ENCODE measurements around the gene SNCG. TPM values are rescaled to one million over a fixed set of nuclear protein-coding genes. Genes with fewer than 3 reads are reported as not detected.

The SNCG gene
- polyA plus RNA-seq, 1 donor from 2014 or later: 6.1 TPM

DNA sequence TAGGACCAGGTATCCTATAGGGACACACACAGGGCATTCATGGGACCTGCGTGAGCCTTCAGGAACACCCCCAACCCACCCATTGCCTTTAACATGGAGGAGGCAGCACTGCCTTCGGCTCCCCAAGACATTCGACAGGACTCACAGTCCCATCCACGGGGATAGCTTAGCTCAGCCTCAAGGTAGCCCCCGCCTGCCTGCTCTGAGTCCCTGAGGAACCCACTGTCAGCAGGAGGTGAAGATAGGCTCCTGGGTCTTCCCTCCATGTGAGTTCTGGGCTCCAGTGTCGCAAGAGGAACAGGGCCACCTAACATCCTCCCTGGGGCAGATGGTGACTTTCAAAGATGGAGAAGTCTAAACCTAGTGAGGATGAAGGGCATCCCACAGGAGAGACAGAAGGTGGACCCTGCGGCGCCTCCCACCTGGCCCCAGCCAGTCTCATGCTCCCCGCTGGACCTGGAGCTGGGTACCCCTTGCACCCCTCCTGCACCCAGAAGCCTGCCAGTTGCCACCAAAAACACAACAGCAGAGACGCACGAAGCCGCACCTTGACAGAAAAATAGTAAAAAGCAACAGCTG lies 5.0 kb downstream of the SNCG start:
- Histone ChIP-seq H3K9ac (ENCODE audit: low read length) (no peak overlapping the region), H4K20me1 (ENCODE audit: insufficient read depth) (no peaks in the 10 kb centered on the region), H3K36me3 (ENCODE audit: insufficient read depth, low read length) (no peaks in the 10 kb centered on the region), H3K9me2 (ENCODE audit: insufficient read depth, low read length) (no peaks in the 10 kb centered on the region), H3K27me3 (ENCODE audit: insufficient read depth, low read depth, low read length) (no peaks in the 10 kb centered on the region), H3F3A (ENCODE audit: insufficient read depth, low read length, poor library complexity, severe bottlenecking) (no peaks in the 10 kb centered on the region), H3K4me2 (ENCODE audit: low read length) (no peak overlapping the region), H2AFZ (ENCODE audit: low read depth, low read length) (no peak overlapping the region), H3K27ac (ENCODE audit: low read length) (no peak overlapping the region), H3K79me2 (replicated peaks; ENCODE audit: insufficient read depth, low read length) (no peaks in the 10 kb centered on the region), H3K4me3 (ENCODE audit: low read length) (no peak overlapping the region), H3K9me3 (ENCODE audit: low read length) (no peaks in the 10 kb centered on the region)
- TF ChIP-seq POLR2AphosphoS5 (IDR thresholded peaks at IDR 0.05): no peak
- TF ChIP-seq RAD21 (conservative IDR thresholded peaks at IDR 0.05): no peak
- TF ChIP-seq EZH2 (IDR thresholded peaks at IDR 0.05; ENCODE audit: borderline replicate concordance, insufficient read depth, low read length, poor library complexity, severe bottlenecking): no peak
- TF ChIP-seq TAF1 (IDR thresholded peaks at IDR 0.05; ENCODE audit: low read depth): no peak
- TF ChIP-seq, protein P1, sequence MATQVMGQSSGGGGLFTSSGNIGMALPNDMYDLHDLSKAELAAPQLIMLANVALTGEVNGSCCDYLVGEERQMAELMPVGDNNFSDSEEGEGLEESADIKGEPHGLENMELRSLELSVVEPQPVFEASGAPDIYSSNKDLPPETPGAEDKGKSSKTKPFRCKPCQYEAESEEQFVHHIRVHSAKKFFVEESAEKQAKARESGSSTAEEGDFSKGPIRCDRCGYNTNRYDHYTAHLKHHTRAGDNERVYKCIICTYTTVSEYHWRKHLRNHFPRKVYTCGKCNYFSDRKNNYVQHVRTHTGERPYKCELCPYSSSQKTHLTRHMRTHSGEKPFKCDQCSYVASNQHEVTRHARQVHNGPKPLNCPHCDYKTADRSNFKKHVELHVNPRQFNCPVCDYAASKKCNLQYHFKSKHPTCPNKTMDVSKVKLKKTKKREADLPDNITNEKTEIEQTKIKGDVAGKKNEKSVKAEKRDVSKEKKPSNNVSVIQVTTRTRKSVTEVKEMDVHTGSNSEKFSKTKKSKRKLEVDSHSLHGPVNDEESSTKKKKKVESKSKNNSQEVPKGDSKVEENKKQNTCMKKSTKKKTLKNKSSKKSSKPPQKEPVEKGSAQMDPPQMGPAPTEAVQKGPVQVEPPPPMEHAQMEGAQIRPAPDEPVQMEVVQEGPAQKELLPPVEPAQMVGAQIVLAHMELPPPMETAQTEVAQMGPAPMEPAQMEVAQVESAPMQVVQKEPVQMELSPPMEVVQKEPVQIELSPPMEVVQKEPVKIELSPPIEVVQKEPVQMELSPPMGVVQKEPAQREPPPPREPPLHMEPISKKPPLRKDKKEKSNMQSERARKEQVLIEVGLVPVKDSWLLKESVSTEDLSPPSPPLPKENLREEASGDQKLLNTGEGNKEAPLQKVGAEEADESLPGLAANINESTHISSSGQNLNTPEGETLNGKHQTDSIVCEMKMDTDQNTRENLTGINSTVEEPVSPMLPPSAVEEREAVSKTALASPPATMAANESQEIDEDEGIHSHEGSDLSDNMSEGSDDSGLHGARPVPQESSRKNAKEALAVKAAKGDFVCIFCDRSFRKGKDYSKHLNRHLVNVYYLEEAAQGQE (IDR thresholded peaks at IDR 0.05; ENCODE audit: borderline replicate concordance): no peak
- TF ChIP-seq, protein P2, sequence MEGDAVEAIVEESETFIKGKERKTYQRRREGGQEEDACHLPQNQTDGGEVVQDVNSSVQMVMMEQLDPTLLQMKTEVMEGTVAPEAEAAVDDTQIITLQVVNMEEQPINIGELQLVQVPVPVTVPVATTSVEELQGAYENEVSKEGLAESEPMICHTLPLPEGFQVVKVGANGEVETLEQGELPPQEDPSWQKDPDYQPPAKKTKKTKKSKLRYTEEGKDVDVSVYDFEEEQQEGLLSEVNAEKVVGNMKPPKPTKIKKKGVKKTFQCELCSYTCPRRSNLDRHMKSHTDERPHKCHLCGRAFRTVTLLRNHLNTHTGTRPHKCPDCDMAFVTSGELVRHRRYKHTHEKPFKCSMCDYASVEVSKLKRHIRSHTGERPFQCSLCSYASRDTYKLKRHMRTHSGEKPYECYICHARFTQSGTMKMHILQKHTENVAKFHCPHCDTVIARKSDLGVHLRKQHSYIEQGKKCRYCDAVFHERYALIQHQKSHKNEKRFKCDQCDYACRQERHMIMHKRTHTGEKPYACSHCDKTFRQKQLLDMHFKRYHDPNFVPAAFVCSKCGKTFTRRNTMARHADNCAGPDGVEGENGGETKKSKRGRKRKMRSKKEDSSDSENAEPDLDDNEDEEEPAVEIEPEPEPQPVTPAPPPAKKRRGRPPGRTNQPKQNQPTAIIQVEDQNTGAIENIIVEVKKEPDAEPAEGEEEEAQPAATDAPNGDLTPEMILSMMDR (IDR thresholded peaks at IDR 0.05; ENCODE audit: poor library complexity, severe bottlenecking): no peak
- no peak for TF ChIP-seq EP300 (conservative IDR thresholded peaks at IDR 0.05; ENCODE audit: poor library complexity, severe bottlenecking)
- no peak for TF ChIP-seq SMC3 (conservative IDR thresholded peaks at IDR 0.05; ENCODE audit: poor library complexity)
- TF ChIP-seq MXI1 (conservative IDR thresholded peaks at IDR 0.05; ENCODE audit: poor library complexity, severe bottlenecking): no peak

DNA sequence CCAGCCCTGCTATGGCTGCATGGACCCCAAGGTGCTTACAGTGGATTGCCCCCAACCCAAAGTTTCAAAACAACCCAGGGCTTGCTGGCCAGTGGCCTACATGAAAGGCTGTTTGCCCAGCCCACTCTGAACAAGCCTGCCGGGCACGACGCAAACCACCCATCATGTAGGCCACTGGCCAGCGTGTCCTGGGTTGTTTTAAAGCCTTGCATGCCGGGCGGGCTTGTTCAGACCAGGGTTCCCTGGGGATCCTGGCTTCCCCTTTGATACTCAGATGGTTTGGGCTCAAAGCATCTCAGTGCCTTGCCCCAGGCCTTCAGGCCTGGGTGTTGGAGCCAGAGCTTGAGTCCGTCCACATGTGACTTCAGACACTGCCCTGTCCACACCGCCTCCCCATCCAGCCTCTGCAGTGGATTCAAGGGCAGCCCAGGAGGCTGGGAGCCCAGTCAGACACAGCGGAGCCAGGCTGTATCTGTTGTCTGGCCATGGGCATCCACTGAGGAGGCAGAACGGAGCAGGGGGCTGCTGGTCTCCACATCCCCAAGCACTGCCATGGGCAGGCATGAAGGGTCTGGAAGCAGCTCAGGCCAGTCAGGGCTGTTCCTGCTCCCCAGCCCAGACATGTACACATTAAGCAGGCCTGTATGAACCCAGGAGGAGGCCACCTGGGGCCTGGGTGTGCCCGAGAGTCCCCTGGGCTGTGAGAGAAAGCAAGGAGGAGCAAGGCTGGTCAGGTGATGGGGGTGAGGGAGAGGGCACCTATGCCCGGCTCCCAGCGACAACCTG lies 5.9 kb downstream of the SNCG start:
- Histone ChIP-seq H3K4me2 (ENCODE audit: low read length) (no peak overlapping the region), H4K20me1 (ENCODE audit: insufficient read depth) (no peaks in the 10 kb centered on the region), H3K4me3 (ENCODE audit: low read length) (no peak overlapping the region), H3K27ac (ENCODE audit: low read length) (no peak overlapping the region), H3F3A (ENCODE audit: insufficient read depth, low read length, poor library complexity, severe bottlenecking) (no peaks in the 10 kb centered on the region), H3K79me2 (replicated peaks; ENCODE audit: insufficient read depth, low read length) (no peaks in the 10 kb centered on the region), H3K9me2 (ENCODE audit: insufficient read depth, low read length) (no peaks in the 10 kb centered on the region), H3K9ac (ENCODE audit: low read length) (no peak overlapping the region), H2AFZ (ENCODE audit: low read depth, low read length) (no peak overlapping the region), H3K9me3 (ENCODE audit: low read length) (no peaks in the 10 kb centered on the region), H3K36me3 (ENCODE audit: insufficient read depth, low read length) (no peaks in the 10 kb centered on the region), H3K27me3 (ENCODE audit: insufficient read depth, low read depth, low read length) (no peaks in the 10 kb centered on the region)
- TF ChIP-seq SMC3 (conservative IDR thresholded peaks at IDR 0.05; ENCODE audit: poor library complexity) (no peak), MXI1 (conservative IDR thresholded peaks at IDR 0.05; ENCODE audit: poor library complexity, severe bottlenecking) (no peak), TAF1 (IDR thresholded peaks at IDR 0.05; ENCODE audit: low read depth) (no peak), POLR2AphosphoS5 (IDR thresholded peaks at IDR 0.05) (no peak), EZH2 (IDR thresholded peaks at IDR 0.05; ENCODE audit: borderline replicate concordance, insufficient read depth, low read length, poor library complexity, severe bottlenecking) (no peak), RAD21 (conservative IDR thresholded peaks at IDR 0.05) (no peak), EP300 (conservative IDR thresholded peaks at IDR 0.05; ENCODE audit: poor library complexity, severe bottlenecking) (no peak)
- TF ChIP-seq, protein P2 (IDR thresholded peaks at IDR 0.05; ENCODE audit: poor library complexity, severe bottlenecking): no peak
- TF ChIP-seq, protein P1 (IDR thresholded peaks at IDR 0.05; ENCODE audit: borderline replicate concordance): no peak
